Uterus (tissue), 4 donors: ENCODE results near the gene HSPA2. TPM values are rescaled to one million over a fixed set of nuclear protein-coding genes. Genes with fewer than 3 reads are reported as not detected.
A peak's percentile ranks its signal among the peaks of the same experiment; 100 is the strongest.

Experiments used
- DNase-seq, 2 donors: peaks; one replicate each; pipeline ENCODE4 v3.0.0-alpha.2; 2019 to 2020
- H3K27ac ChIP-seq, 2 donors: fragments of 200-600 bp; sonication (generic); 1 replicate in 1 of 2; 2 replicates in 1 of 2; pipeline ENCODE4 v1.5.1; 2016 to 2018
- H3K27me3 ChIP-seq, 2 donors: fragments of 200-600 bp; sonication (generic); one replicate each; pipeline ENCODE4 v1.5.1; 2018 to 2019; ENCODE audit warnings: control low read depth in 1 of 2
- H3K36me3 ChIP-seq, 2 donors: fragments of 200-600 bp; sonication (generic); one replicate each; pipeline ENCODE4 v1.5.1; 2019; ENCODE audit warnings: control low read depth in 1 of 2
- H3K4me1 ChIP-seq, 2 donors: fragments of 200-600 bp; sonication (generic); one replicate each; pipeline ENCODE4 v1.5.1; 2018 to 2019; ENCODE audit warnings: control low read depth in 1 of 2
- H3K4me3 ChIP-seq, 2 donors: fragments of 200-600 bp; sonication (generic); 1 replicate in 1 of 2; 2 replicates in 1 of 2; pipeline ENCODE4 v1.5.1; 2018 to 2019; ENCODE audit warnings: mild to moderate bottlenecking in 1 of 2
- H3K9me3 ChIP-seq, 2 donors: fragments of 200-600 bp; sonication (generic); one replicate each; pipeline ENCODE4 v1.5.1; 2019; ENCODE audit warnings: control low read depth in 1 of 2
- CTCF ChIP-seq, 4 experiments: fragments of 200-600 bp in 2 of 4; fragments of 450-650 bp in 2 of 4; sonication (generic) in 2 of 4; IDR thresholded peaks; one replicate each; pipeline ENCODE4 v1.5.1; 2016 to 2019; ENCODE audit warnings: antibody characterized with exemption in 4 of 4, mild to moderate bottlenecking in 2 of 4, moderate library complexity in 1 of 4
- POLR2A ChIP-seq, 2 donors: fragments of 450-650 bp; IDR thresholded peaks; one replicate each; pipeline ENCODE4 v1.6.1; 2016; ENCODE audit warnings: antibody characterized with exemption in 2 of 2, mild to moderate bottlenecking in 1 of 2, moderate library complexity in 1 of 2
- intact Hi-C: fragments of 100-400 bp; cut with DNase I; formaldehyde crosslinking; loops from one replicate; pipeline ENCODE4 v1.15.1; 2023; ENCODE audit warnings: low total_unique reads
- total RNA-seq, 4 donors: library from RNA; depleted of rRNA in 3 of 4; stranded (reverse); fragments of >200 nt in 3 of 4; gene quantifications; one replicate each; pipeline versions ENCODE4 v1.1.0 to v1.2.4, GENCODE V29; 2014 to 2023
- donor health status: DM: yes; HTN: yes; CAD: no.

The HSPA2 gene
- total RNA-seq, 4 donors from 2014 or later: 21.8 to 68.1 (median 26.8) TPM

- H3K4me1 ChIP-seq: no peaks in the 10 kb centered on the region
Measured at GRCh38 chr14:64507376-64508156, 33.0 kb upstream of the HSPA2 start.

DNA sequence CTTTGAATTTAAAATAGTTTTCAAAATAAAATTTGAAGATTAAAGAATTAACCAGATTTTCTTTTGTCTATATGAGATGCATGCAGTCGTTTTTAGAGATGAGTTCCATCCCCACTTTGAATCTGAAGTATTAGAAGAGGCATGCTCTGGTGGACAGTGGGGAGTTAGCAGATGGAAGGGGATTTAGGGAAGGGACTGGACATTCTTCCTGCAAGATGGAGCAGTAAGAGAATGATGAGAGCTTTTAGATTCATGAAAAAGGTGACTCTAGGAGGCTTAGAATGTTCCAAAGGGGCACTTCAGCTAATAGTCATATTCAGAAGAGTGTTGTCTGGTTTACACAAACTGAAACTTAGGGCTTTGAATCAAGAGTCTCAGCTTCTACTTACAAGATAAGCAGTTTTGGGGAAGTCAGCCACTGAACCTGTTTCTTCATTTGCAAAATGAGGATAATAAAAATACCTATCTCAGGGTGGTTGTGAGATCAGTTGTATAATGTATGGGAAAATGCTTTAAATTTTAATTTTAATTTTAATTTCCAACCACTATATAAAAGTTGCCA, 32.2 kb upstream of the HSPA2 start:
- no peak for DNase-seq
- Histone ChIP-seq H3K27ac (no peak overlapping the region), H3K36me3 (no peaks in the 10 kb centered on the region), H3K9me3 (no peaks in the 10 kb centered on the region), H3K27me3 (no peaks in the 10 kb centered on the region), H3K4me3 (no peak overlapping the region), H3K4me1 (no peaks in the 10 kb centered on the region)
- intact Hi-C loops: no loop called here
- TF ChIP-seq POLR2A (IDR thresholded peaks at IDR 0.05) (no peak), CTCF (IDR thresholded peaks at IDR 0.05) (no peak)

More at GRCh38 chr14:64507376-64508156, 33.0 kb upstream of the HSPA2 start:
- no peaks in the 10 kb centered on the region for H3K27me3 ChIP-seq
- no peaks in the 10 kb centered on the region for H3K36me3 ChIP-seq
- no peak for TF ChIP-seq CTCF (IDR thresholded peaks at IDR 0.05)
- TF ChIP-seq POLR2A (IDR thresholded peaks at IDR 0.05): no peak
- peak overlapping the region in 1 of 2 donors; percentile 99 for H3K27ac ChIP-seq
- no peak for DNase-seq
- no peaks in the 10 kb centered on the region for H3K9me3 ChIP-seq
- intact Hi-C loops: no loop called here
- H3K4me3 ChIP-seq: no peak overlapping the region

GRCh38 chr14:64509036-64509435, 31.5 kb upstream of the HSPA2 start:
- no peaks in the 10 kb centered on the region for H3K4me1 ChIP-seq
- intact Hi-C loops: no loop called here
- TF ChIP-seq CTCF (IDR thresholded peaks at IDR 0.05) (no peak), POLR2A (IDR thresholded peaks at IDR 0.05) (no peak)
- no peak overlapping the region for H3K4me3 ChIP-seq
- H3K36me3 ChIP-seq: no peaks in the 10 kb centered on the region
- no peaks in the 10 kb centered on the region for H3K9me3 ChIP-seq
- DNase-seq: no peak
- H3K27ac ChIP-seq: no peak overlapping the region
- H3K27me3 ChIP-seq: no peaks in the 10 kb centered on the region

DNA sequence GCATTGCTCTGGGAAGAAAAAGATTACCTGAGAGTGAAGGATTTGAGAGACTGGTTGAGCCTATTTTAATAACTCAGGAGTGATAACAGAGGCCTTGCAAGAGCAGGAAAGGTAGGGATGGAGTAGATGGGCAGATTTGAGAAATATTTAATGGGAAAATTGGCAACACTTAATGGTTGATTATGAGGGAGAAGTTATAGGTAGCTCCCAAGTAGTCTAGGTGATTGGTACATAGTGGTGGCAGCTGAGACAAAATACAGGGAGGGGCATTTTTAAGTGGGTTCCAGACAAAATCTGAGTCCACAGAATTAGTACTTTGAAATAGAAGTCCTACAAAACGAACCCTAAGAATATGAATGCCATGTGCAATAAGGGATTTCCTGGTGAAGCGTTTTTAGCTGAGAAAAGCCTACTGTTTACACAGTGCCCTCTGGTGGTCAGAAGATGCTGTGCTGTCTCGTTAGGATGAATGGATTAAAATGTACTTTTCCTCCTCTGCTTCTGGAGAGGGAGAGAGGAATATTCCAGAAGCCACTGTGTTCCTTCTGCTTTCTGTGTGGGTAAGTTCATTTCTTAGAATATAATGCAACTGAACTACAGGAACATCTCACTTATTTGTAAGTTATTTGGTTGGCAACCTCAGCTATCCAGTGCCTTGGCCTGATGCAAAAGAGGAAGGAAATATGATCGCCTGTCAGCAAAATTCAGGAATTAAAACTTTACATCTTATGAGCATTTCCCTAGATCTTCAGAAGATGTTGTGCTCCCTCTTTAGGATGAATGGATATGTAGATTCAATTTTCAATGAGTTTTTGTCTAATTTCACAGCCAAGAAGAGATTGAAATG, 29.5 kb upstream of the HSPA2 start:
- Histone ChIP-seq H3K9me3 (no peaks in the 10 kb centered on the region), H3K4me3 (no peak overlapping the region), H3K4me1 (no peaks in the 10 kb centered on the region), H3K27me3 (no peaks in the 10 kb centered on the region), H3K36me3 (no peaks in the 10 kb centered on the region), H3K27ac (peak overlapping the region; percentile 8 to 62)
- TF ChIP-seq CTCF (IDR thresholded peaks at IDR 0.05): peak; percentile 77 to 92 (median 84)
- TF ChIP-seq POLR2A (IDR thresholded peaks at IDR 0.05): no peak
- intact Hi-C loops: no loop called here
- peak; percentile 47 to 74 for DNase-seq
